GM12892 (cell line): ENCODE measurements around the gene SLC44A4.
"Not testable (repeated sequence)": the region's sequence is repeated elsewhere in the genome, so short reads cannot be mapped to it uniquely, and the experiment has no call there.

ENCODE experiments used
- DNase-seq: peaks from one replicate; pipeline ENCODE4 v3.0.0; 2011; ENCODE audit not compliant: insufficient read length
- FAIRE-seq: peaks from 2 replicates; lab custom pipeline; 2011; peaks lifted over from hg19 to GRCh38; lab: Jason Lieb, UNC
- POLR2A ChIP-seq: IDR thresholded peaks from 2 replicates; pipeline ENCODE4 v1.6.1; 2011; ENCODE audit warnings: low read depth, low read length, control low read depth
- POLR2AphosphoS5 ChIP-seq: IDR thresholded peaks from 2 replicates; pipeline ENCODE4 v1.6.1; 2011; ENCODE audit warnings: low read depth, low read length, control low read depth
- TAF1 ChIP-seq: IDR thresholded peaks from 2 replicates; pipeline ENCODE4 v1.6.1; 2011; ENCODE audit warnings: low read depth, mild to moderate bottlenecking, control low read depth, low read length, borderline replicate concordance

SLC44A4 gene

DNA sequence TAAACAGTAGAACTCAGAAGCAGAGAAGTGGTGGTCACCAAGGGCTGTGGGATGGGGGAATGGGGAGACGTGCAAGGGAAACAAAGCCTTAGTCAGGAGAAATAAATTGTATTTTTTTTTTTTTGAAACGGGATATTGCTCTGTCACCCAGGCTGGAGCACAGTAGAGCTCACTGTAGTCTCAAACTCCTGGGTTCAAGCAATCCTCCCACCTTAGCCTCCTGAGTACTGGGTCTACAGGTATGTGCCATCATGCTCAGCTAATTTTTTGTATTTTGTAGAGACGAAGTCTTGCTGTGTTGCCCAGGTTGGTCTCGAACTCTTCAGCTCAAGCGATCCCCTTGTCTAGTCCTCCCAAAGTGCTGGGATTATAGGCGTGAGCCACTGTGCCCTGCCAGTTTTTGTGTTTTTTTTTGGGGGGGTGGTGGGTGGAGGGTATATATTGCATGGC lies 47.9 kb downstream of the SLC44A4 start:
- no peak for FAIRE-seq
- DNase-seq, result no peak
- TF ChIP-seq TAF1 (no peak), POLR2A (no peak), POLR2AphosphoS5 (no peak)

DNA sequence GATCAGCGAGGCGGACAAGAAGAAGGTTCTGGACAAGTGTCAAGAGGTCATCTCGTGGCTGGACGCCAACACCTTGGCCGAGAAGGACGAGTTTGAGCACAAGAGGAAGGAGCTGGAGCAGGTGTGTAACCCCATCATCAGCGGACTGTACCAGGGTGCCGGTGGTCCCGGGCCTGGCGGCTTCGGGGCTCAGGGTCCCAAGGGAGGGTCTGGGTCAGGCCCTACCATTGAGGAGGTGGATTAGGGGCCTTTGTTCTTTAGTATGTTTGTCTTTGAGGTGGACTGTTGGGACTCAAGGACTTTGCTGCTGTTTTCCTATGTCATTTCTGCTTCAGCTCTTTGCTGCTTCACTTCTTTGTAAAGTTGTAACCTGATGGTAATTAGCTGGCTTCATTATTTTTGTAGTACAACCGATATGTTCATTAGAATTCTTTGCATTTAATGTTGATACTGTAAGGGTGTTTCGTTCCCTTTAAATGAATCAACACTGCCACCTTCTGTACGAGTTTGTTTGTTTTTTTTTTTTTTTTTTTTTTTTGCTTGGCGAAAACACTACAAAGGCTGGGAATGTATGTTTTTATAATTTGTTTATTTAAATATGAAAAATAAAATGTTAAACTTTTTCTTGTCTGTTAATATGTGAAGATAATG lies 49.0 kb downstream of the SLC44A4 start:
- FAIRE-seq, result no peak
- DNase-seq, result no peak
- no peak for TF ChIP-seq POLR2A
- TF ChIP-seq TAF1, result no peak
- TF ChIP-seq POLR2AphosphoS5, result no peak

DNA sequence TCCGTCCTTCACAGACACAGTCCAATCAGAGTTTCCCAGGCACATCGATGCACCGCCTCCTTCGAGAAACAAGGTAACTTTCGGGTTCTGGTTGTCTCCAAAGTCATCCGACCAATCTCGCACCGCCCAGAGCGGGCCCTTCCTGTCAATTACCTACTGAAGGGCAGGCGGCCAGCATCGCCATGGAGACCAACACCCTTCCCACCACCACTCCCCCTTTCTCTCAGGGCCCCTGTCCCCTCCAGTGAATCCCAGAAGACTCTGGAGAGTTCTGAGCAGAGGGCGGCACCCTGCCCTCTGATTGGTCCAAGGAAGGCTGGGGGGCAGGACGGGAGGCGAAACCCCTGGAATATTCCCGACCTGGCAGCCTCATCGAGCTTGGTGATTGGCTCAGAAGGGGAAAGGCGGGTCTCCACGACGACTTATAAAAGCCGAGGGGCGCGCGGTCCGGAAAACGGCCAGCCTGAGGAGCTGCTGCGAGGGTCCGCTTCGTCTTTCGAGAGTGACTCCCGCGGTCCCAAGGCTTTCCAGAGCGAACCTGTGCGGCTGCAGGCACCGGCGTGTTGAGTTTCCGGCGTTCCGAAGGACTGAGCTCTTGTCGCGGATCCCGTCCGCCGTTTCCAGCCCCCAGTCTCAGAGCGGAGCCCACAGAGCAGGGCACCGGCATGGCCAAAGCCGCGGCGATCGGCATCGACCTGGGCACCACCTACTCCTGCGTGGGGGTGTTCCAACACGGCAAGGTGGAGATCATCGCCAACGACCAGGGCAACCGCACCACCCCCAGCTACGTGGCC lies 51.3 kb downstream of the SLC44A4 start, which contains the start of gene HSPA1B:
TSS of gene HSPA1B (plus strand) at position 453 of the 794 bp plus-strand sequence. CDS start at position 666, 213 bp downstream.
- FAIRE-seq (peak; percentile 67), DNase-seq (peak; percentile 84)
- TF ChIP-seq POLR2A (peak; percentile 99), TAF1 (no peak), POLR2AphosphoS5 (peak; percentile 96)

DNA sequence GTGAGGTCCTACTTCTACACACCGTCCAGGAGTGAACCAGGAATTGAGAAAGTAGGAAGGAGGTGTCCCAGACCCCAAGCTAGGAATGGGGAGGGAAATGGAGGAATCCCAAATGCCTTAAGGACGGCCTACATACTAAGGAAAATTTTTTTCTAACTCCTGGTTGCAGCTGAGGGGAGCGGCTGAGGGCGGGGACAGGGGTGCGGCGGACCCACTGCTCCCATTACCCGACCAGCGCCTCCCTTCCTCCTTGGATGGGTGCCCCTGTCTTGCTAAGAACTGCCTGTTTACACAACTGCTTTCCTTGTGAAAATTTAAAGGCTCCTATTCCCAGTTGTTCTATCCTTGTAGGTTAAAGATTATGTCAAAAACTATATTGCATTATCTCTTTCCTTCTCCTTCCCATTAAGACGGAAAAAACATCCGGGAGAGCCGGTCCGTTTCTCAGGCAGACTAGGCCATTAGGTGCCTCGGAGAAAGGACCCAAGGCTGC lies 52.0 kb downstream of the SLC44A4 start:
- peak; percentile 51 for DNase-seq
- FAIRE-seq, result no peak
- 0 out of 2 replicates have a peak, but pooled peaks have one; percentile 6 for TF ChIP-seq TAF1
- no peak for TF ChIP-seq POLR2A

DNA sequence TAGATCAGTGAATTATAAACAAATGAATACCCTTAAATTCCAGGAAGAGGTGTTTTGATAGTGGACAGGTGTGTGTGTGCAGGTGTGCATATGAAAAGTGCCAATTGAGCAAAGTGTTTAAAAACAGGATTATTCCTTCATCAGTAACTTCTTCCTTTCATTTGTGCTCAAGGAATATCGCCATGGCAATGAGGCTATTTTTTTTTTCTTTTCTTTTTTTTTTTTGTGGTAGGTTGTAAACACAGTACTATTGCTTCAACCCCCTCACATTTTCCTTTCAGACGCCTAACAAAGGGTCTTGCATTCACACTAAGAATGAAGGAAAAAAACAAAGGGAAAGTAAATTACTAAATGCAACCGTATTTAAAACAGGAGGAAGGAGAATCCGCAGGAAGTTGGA lies 53.2 kb downstream of the SLC44A4 start:
- TF ChIP-seq TAF1 (no peak), POLR2A (no peak), POLR2AphosphoS5 (no peak)
- no peak for FAIRE-seq
- DNase-seq, result no peak

DNA sequence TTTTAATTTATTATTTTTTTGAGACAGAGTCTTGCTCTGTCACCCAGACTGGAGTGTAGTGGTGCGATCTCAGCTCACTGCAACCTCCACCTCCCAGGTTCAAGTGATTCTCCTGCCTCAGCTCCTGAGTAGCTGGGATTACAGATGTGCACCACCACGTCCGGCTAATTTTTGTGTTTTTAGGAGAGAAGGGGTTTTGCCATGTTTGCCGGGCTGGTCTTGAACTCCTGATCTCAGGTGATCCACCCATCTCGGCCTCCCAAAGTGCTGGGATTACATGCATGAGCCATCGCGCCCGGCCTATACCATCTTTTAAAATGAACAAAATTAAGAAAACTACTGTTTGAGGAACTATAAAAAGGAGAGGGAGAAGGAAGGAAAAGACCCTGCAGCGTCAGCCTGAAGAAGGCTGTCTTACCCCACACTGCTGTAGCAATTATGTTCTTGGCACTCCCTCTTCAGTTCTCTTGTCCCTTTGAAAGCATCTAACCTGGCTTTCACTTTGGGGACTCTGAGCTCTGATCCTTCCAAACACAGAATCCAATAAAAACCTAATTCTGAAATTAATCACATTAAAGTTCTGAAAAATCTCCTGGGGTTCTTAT lies 55.1 kb downstream of the SLC44A4 start:
- not testable (repeated sequence) for DNase-seq, FAIRE-seq

DNA sequence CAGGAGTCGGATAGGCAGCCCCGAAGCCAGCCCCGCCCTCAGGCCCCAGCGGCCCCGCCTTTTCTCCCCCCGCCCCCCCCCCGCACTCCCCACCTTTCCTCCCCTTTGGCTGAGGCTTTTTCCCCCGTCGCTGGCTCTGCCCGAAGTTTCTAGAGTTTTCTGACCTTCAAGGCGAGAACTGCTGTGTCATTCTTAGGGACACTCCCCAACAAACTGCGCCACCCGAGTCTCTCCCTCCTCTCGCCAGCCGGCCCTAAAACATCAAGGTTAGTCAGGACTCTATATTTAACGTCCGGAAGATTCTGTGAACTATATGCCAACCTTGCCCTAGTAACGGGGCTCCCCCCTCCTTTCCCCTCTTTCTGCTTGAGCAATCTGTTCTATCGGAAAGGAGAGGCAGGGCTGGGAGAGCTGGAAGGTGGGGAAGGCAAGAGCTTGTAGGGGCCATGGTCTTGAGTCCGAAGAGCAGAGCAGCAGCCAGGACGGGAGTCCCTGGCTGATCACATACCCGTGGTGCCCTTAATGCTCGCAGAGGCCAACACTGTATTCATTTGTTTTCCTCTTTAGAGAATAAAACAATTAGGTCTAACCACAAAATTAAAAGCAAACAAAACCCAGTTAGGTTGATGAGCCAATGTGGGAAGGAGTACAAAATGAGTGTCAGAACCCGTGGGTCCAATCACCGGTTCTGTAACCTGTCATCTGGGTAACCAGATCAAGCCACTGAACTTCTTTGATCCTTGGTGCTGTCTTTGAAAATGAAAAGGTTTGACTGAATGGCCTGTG lies 56.6 kb downstream of the SLC44A4 start:
- peak; percentile 72 for FAIRE-seq
- TF ChIP-seq POLR2A, result no peak
- 0 out of 2 replicates have a peak, but pooled peaks have one; percentile 33 for TF ChIP-seq TAF1
- TF ChIP-seq POLR2AphosphoS5, result 0 out of 2 replicates have a peak, but pooled peaks have one; percentile 1
- DNase-seq, result peak; percentile 55

DNA sequence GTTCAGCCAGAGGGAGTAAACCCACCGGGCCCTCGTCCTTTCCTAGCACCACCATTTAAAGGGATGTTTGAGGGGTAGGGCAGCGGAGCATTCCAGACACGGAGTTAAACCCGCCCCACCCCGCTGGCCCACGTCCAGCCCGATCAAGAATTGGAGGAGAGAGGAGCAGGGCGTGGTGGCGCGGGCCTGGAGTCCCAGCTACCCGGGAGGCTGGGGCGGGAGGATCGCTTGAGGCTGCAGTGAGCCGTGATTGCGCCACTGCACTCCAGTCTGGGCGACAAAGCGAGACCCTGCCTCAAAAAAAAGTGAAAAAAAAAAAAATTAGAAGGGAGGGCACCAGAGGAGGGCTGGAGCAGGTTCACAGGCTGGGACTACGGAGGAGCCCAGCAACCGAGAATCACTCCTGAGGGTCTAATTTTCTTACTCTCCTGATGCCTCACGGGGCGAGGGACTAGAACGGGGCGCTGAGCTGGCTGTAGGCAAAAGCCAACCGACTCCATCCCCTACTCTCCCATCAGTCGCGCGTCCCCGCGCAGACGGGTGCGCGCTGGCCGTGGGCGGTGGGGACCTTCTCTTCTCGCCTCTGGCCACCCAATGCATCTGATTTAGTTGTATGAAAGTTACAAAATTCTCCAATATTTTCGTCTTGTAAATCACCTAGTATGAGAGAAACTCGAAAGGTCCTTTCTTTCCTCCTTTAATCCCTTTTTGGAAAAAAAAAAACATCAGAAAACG lies 57.3 kb downstream of the SLC44A4 start:
- FAIRE-seq (peak; percentile 63), DNase-seq (peak; percentile 67)
- TF ChIP-seq TAF1 (peak; percentile 32; the same call in 1 of the 2 replicates), POLR2AphosphoS5 (peak; percentile 53; the same call in 1 of the 2 replicates), POLR2A (peak; percentile 81; the same call in 1 of the 2 replicates)

DNA sequence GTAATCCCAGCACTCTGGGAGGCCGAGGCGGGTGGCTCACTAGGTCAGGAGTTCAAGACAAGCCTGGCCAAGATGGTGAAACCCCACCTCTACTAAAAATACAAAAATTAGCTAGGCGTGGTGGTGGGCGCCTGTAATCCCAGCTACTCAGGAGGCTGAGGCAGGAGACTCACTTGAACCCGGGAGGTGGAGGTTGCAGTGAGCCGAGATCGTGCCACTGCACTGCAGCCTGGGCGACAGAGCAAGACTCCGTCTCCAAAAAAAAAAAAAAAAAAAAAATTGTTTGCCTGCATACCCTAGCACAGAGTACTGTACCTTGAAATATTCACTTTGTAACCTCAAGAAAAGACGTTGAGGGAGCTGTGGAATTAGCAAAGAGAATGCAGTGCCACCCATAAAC lies 58.4 kb downstream of the SLC44A4 start:
- not testable (repeated sequence) for DNase-seq, FAIRE-seq

DNA sequence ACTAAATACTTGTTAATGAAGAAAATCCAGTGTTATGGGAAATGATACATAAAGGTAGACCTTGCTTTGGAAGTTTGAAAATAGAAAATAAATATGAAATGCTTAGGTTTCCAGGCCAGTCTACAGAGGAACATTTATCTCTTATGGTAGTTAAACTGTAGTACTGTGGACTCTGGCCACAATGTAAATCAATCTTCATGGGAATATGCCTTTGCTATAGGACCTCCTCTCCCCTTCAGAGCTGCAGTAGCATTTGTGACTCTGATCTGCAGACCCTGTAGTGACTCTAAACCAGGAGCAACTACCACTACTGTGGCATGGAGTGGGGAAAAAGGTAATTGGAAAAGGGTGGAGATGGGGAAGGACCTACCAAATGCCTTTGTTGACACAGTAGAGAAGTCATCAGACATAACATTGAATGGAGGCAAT lies 58.9 kb downstream of the SLC44A4 start:
- no peak for DNase-seq
- FAIRE-seq, result no peak
- TF ChIP-seq TAF1 (no peak), POLR2AphosphoS5 (no peak), POLR2A (no peak)

DNA sequence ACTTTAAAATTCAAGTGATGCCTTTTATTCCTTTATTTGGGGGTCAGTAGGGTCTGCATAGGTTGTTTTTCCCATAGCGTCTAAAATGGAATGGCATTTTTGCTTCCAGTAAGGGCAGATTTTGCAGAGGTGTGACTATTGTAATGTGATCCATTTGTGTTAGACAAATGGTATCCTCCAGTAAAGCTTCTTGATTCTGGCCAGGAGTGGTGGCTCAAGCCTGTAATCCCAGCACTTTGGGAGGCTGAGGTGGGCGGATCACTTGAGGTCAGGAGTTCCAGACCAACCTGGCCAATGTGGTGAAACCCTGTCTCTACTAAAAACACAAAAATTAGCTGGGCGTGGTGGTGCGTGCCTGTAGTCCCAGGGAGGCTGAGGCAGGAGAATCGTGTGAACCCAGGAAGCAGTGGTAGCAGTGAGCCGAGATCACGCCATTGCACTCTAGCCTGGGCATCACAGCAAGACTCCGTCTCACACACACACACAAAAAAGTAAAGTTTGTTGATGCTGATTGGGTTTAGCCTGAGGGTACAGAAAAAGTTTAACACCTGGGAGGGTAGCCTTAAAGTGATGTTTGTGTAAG lies 60.8 kb downstream of the SLC44A4 start:
- FAIRE-seq, DNase-seq: not testable (repeated sequence)

DNA sequence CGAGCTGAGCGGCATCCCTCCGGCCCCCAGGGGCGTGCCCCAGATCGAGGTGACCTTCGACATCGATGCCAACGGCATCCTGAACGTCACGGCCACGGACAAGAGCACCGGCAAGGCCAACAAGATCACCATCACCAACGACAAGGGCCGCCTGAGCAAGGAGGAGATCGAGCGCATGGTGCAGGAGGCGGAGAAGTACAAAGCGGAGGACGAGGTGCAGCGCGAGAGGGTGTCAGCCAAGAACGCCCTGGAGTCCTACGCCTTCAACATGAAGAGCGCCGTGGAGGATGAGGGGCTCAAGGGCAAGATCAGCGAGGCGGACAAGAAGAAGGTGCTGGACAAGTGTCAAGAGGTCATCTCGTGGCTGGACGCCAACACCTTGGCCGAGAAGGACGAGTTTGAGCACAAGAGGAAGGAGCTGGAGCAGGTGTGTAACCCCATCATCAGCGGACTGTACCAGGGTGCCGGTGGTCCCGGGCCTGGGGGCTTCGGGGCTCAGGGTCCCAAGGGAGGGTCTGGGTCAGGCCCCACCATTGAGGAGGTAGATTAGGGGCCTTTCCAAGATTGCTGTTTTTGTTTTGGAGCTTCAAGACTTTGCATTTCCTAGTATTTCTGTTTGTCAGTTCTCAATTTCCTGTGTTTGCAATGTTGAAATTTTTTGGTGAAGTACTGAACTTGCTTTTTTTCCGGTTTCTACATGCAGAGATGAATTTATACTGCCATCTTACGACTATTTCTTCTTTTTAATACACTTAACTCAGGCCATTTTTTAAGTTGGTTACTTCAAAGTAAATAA lies 61.5 kb downstream of the SLC44A4 start:
- FAIRE-seq, result peak; percentile 72
- not testable (repeated sequence) for DNase-seq
